Astrocyte of the cerebellum (primary cell): ENCODE data around the gene GGT7.

Experiments
- DNase-seq: peaks from one replicate; pipeline ENCODE4 v3.0.0-alpha.2; 2011; ENCODE audit warnings: low read depth
- H3K4me3 ChIP-seq: 2 replicates; pipeline ENCODE4 v1.5.1; 2011; ENCODE audit warnings: mild to moderate bottlenecking, low read depth, low read length, moderate library complexity
- in situ Hi-C: cut with HindIII; loops from 2 replicates; pipeline ENCODE4 v1.10.0; 2017; ENCODE audit warnings: low sequenced_read_pairs
- TF ChIP-seq, protein P1 (sequence below): IDR thresholded peaks from 2 replicates; pipeline ENCODE4 v1.5.1; 2012; ENCODE audit warnings: low read length, low read depth, moderate library complexity, mild to moderate bottlenecking; ENCODE audit errors: missing control alignments

The GGT7 gene

DNA sequence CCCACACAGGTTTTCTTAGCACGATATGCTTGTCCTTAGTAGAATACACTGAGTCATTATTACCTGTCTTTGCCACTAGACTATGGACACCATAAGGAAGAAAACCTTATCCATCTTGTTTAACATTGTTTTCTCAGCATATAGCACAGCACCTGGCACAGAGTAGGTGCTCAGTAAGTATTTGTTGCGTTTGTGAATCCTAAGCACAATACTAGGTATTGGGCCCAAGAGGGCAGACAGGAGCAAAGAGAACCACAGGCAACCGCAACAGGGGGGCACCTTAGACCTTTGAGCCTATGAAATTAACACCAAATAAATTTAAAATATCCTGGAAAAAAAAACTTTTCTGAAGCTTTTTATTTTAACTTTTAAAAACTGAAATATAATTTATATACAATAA lies 43.5 kb downstream of the GGT7 start:
- TF ChIP-seq, protein P1, sequence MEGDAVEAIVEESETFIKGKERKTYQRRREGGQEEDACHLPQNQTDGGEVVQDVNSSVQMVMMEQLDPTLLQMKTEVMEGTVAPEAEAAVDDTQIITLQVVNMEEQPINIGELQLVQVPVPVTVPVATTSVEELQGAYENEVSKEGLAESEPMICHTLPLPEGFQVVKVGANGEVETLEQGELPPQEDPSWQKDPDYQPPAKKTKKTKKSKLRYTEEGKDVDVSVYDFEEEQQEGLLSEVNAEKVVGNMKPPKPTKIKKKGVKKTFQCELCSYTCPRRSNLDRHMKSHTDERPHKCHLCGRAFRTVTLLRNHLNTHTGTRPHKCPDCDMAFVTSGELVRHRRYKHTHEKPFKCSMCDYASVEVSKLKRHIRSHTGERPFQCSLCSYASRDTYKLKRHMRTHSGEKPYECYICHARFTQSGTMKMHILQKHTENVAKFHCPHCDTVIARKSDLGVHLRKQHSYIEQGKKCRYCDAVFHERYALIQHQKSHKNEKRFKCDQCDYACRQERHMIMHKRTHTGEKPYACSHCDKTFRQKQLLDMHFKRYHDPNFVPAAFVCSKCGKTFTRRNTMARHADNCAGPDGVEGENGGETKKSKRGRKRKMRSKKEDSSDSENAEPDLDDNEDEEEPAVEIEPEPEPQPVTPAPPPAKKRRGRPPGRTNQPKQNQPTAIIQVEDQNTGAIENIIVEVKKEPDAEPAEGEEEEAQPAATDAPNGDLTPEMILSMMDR, result no peak
- DNase-seq, result no peak
- in situ Hi-C loops, result no loop called here
- no peak overlapping the region for H3K4me3 ChIP-seq

DNA sequence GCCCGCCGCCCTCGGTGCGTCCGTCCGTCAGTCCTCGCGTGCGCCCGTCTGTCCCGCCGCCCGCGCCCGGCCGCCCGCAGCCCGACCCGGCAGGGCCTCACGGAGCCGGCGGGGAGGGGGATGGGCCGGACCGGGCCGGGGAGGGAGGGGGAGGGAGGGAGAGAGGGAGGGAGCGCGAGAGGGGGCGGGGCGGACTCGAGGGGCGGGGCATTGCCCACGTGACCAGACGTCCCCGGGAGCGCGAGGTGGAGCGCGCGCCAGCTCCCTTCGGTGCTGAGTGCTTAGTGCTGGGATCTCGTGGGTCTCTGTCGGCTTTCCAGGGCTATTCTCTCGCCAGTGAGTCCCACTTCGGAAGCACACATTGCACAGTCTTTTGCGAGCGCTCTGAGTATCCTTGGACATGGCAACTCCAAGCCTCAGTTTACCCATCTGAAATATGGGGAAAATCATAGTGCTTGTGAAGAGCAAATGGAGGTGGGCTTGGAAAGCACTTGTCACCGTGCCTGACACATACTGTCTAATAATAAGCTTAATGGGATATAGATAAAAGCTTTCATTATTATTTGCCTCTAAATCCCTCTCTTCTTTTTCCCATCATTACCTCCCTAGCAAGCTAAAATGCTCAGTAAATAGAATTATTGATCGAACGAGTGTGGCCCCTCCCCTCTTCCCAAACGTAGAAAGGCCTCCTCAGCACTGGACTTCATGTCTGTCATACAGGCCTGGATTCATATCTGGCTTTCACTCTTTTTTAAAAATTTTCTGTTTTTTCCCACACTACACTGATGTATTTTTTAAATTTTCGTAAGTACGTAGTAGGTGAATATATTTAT lies 46.9 kb downstream of the GGT7 start, which contains the start of gene NCOA6:
TSS of gene NCOA6 (minus strand) at position 122 of the 833 bp plus-strand sequence. CDS start 43,296 bp downstream, outside the sequence.
- in situ Hi-C loops, result no loop called here
- DNase-seq, result peak; percentile 26
- peak within 1 kb of the TSS; percentile 93 for H3K4me3 ChIP-seq
- TF ChIP-seq, protein P1, result no peak

DNA sequence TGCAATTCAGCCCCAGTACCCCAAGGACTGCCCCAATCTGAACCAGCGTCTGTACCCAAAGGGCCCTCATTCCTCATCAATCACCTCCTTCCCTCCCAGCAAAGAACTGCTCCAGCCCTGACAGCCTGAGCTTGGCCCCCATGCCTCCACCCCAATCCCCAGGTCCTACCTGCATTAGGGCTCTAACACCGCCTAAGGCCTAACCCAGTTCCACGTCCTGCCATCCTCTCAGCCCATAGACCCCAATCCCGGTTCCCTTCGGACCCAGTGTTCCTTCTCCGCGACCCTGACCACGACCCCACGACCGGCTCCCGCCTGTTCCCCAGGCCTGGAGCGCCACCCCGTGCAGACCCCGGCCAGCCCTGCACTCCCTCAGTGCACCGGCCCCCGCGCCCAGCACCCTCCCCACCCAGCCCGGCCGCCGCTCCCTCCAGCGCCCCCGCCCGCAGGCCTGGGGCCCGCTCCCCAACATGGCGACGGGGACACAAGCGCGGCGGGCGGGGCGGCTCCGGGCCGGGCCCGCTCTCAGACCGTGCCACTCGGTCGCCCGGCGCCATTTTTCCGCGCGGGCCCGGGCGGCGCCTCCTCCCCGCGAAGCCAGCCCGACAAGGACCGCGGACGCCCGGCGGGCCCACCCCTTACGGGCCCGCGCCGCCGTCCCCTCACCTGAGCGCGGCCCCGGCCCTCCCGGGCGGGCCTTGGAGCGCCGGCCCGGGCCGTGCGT lies 47.7 kb downstream of the GGT7 start:
- DNase-seq, result no peak
- H3K4me3 ChIP-seq, result peak overlapping the region; percentile 93
- in situ Hi-C loops, result no loop called here
- TF ChIP-seq, protein P1, result no peak

DNA sequence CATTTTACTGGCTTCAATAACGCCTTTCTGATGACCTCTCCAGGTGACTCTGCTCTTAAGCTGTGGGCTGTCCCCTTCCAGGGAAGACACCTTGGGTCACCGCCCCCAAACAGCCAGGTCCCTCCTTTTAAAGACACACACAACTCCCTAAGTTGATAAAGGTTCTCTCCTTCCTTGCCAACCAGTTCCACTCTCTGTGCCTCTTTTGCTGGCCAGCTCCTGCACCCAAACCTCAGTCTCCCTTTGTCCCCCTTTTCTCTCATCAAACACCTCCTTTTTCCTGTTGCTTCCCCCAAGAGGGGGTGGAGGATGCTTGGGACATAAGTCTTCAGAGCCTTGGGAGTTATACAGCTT lies 48.2 kb downstream of the GGT7 start:
- peak overlapping the region; percentile 93 for H3K4me3 ChIP-seq
- no peak for DNase-seq
- in situ Hi-C loops, result no loop called here
- TF ChIP-seq, protein P1, result no peak

DNA sequence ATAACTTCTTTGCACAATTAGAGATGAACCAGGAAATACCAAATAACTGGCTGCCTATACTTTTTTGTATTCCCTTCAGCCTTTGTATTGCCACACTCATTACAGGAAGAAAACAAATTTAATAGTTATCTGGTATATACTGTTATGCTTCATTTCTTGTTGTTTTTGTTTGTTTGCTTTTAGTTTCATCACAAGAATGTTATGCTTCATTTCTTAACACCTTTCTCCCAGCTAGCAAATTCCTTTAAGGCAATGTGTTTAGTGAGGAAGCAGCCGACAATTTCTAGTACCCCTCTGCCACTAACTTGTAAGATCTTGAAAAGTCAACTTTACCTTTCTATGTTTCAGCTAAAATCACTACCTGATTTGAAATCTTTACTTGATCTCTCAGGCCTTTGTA lies 48.6 kb downstream of the GGT7 start:
- H3K4me3 ChIP-seq, result peak overlapping the region; percentile 93
- in situ Hi-C loops, result no loop called here
- no peak for DNase-seq
- TF ChIP-seq, protein P1, result no peak

DNA sequence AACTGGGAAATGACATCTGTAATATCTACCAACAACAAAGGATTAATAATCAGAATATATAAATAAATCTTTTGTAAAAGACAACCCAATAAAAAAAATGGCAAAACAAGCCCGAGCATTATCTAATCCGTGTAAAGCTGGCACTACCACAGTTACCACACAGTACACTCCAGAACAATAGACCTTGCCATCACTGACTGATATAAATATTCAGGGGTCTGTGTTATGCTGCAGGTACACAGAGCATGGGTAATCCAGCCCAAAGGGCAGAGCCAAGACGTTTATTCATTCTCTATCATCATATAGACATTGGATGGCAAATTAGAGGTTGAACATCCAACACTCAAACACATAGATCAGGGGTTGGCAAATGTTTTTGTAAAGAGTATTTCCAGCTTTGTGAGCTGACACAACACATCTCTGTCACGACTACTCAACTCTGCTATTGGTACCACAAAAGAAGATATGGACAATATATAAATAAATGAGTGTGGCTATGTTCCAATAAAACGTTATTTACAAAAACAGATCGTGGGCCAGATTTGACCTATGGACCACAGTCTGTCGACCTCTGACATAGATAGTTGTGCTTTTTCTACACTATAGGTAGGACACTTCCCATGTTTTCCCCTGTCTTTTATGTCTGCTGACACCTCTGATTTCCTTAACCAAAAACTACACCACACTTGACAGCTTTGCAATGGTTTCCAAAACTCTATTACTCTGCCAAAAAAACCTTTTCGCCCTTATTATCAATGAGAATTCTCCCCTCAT lies 51.7 kb downstream of the GGT7 start:
- TF ChIP-seq, protein P1, result no peak
- DNase-seq, result no peak
- in situ Hi-C loops, result no loop called here
- H3K4me3 ChIP-seq, result no peak overlapping the region
